ENCODE results near the gene SELE.
"Not testable (repeated sequence)": the region's sequence is repeated elsewhere in the genome, so short reads cannot be mapped to it uniquely, and the experiment has no call there.

The SELE gene

GRCh38 chr1:169724168-169724567, 9.7 kb downstream of the SELE start:
- DNase-seq (ENCODE audit: low read depth in 2 of 2) = no peak

DNA sequence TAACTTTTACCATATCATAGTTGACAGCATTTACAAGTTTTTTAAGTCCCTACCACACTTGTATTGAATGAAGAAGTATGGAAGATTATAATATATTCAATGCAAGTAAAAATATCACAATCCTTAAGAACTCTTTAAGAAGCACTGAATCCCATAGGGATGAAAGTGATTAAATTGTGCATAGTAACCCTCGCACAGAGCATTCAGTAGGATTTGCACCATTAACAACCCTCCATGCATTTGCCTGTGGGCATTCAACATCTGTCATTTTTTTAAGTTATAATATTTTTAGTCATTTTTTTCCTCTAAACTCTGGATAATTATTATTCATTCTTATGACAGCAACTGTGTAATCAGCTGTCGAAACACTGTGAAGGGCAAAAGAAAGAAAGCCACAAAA, 10.1 kb downstream of the SELE start:
- DNase-seq (ENCODE audit: low read depth in 2 of 2) = no peak

- no peak for DNase-seq (ENCODE audit: low read depth in 2 of 2)
These were observed 11.1 kb downstream of the SELE start for GRCh38 chr1:169722779-169723178.

DNA sequence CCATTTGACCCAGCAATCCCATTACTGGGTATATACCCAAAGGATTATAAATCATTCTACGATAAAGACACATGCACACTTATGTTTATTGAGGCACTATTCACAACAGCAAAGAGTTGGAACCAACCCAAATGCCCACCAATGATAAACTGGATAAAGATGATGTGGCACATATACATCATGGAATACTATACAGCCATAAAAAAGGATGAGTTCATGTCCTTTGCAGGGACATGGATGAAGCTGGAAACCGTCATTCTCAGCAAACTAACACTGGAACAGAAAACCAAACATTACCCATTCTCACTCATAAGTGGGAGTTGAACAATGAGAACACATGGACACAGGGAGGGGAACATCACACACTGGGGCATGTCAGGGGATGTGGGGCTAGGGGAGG, 18.8 kb downstream of the SELE start:
- not testable (repeated sequence) for DNase-seq (ENCODE audit: low read depth in 2 of 2)

DNA sequence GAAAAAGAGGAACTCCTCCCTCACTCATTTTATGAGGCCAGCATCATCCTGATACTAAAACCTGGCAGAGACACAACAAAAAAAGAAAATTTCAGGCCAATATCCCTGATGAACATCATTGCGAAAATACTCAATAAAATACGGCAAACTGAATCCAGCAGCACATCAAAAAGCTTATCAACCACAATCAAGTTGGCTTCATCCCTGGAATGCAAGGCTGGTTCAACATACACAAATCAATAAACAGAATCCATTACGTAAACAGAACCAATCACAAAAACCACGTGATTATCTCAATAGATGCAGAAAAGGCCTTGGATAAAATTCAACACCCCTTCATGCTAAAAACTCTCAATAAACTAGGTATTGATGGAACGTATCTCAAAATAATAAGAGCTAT, 20.8 kb downstream of the SELE start:
- DNase-seq (ENCODE audit: low read depth in 2 of 2) = not testable (repeated sequence)

DNA sequence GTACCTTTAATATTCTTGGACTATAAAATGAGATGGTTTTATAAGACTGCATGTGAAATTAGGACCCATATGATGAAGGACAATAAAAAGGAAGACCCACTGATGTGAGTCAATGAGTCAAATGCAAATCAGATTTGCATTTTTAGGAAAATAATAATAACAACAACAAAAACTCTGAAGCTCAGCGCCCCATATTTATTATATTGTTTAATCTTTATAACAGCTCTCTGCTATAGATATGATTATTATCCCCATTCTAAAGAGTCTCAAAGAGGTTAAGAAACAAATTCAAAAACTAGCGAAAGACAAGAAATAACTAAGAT, 21.6 kb downstream of the SELE start:
- DNase-seq (ENCODE audit: low read depth in 2 of 2) = no peak

GRCh38 chr1:169711469-169712308, 22.2 kb downstream of the SELE start, which contains the start of gene SELL:
SELL (minus strand) TSS chr1:169711620; CDS start chr1:169711498, 122 bp downstream.
- peak; percentile 26 to 50 for DNase-seq (ENCODE audit: low read depth in 2 of 2)

GRCh38 chr1:169708647-169709046, 25.2 kb downstream of the SELE start:
- DNase-seq (ENCODE audit: low read depth in 2 of 2) = no peak

- no peak for DNase-seq (ENCODE audit: low read depth in 2 of 2)
These were observed 25.8 kb downstream of the SELE start for GRCh38 chr1:169707912-169708604.

- no peak for DNase-seq (ENCODE audit: low read depth in 2 of 2)
These were observed 29.1 kb downstream of the SELE start for GRCh38 chr1:169704797-169705196.

DNA sequence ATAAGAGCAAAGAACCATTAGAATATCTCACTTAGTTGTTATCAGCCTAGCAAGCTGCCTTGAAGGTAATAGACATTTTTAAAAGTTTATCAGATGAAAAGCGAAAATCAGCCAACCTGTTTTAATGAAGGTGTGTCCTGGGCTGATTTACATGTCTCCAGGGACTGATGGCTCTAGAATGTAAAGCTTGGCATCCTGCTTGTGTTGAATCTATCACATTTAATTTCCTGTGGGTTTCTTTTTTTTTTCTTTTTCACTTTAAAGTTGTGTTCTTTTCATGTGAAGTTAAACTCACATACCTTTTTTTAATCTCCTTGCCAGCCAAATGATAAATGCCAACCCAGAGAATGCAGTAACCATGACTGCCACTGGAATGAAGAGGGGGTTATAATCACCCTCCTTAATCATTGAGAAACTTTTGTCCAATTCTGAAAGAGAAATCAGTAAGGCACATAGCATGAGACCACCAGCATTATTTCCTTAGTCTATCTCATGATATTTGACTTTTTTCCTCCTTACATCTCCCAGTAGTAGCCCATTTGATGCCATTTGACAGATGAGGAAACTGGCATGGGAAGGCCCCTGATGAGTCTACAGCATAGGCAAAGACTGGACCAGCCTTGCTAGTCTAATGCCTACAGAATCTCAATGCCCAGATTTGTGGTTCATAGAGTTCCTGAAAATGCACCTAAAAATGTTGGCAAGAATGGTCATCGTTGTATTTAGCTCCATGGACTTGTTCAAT, 32.4 kb downstream of the SELE start:
- no peak for DNase-seq (ENCODE audit: low read depth in 2 of 2)

GRCh38 chr1:169699707-169700106, 34.2 kb downstream of the SELE start:
- no peak for DNase-seq (ENCODE audit: low read depth in 2 of 2)

GRCh38 chr1:169698976-169699375, 34.9 kb downstream of the SELE start:
- DNase-seq (ENCODE audit: low read depth in 2 of 2) = no peak

DNA sequence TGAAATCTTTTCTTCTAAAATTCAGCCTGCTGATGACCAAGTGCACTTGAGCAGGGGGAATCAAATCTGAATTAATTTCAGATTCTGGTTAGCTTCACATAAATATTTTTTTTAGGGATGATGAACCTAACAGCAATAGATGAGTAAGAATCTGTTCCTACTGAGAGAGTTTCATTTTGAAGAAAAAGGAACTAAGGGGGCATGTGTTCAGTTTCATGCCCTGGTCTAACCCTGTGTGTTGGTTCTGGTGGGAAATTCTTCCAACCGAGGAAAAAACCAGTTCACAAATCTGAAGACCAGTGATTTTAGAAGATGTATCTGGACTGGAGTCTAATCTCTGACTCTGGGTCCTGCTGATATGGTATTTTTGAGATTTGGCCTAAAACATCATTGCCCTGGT, 36.1 kb downstream of the SELE start:
- DNase-seq (ENCODE audit: low read depth in 2 of 2) = no peak

- no peak for DNase-seq (ENCODE audit: low read depth in 2 of 2)
These were observed 37.4 kb downstream of the SELE start for GRCh38 chr1:169696273-169697100.

DNA sequence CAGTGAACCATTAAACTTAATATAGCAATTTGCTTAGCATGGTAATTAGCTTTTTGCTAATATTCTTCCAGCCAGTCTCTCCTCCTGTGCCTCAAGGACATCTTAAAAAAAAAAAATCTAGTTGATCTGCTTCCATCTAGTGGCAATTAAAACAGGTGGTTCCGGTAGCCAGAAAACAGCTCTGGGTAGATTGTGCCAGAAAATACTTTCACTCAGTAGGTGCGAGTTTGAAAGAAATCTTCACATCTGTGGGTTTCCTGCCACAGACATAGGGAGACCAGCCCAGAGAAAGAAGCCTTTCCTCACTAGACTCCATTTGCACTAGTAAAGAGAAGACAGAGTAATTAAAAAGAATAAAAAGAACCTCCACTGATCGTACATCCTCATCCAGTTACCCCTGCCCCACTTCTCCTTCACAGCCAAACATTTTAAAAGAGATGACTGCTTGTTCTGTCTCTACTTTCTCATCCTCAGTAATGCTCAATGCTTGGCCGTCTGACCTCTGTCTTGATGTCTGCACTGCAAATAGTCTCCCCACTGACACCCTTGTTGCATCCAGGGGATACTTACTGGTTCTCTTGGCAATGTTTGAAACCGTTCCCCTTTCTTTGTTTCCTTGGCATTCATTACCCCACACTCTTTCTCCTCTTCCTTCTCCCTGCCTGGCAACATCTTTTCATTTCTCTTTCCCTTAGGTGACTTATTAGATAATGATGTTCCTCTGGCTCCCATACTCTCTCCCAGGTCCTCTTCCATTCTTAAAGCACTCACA, 39.4 kb downstream of the SELE start:
- DNase-seq (ENCODE audit: low read depth in 2 of 2) = no peak

DNA sequence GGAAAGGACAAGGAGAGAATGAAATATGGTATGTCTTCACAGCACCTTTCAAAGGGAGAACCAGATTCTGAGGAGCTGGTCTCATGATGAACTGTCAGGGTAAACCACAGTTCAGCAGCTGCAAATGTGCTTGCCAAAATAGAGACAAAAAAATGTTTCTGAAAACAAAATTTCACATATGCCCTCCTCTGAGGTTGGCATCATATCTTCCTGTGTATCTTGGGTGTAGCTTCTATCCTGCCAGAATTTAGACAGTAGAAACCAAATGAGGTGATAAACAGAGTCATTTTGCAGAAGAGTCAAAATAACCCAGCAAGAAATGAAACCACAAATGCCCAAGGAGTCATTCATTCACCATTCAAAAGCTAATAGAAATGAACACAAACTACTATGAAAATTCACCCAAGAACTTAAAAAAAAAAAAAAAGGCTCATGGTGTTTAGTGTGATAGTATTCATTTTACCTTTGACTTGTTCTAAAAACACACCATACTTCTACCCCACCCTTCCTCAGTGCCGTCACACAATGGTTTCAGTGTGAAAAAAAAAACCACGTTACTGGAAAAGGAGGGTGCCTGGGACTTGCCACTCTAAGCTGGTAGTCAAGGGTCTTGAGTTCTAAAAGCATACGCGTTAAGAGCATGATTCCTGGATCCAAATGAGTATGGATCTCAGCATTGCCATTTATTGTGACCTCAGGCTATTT, 41.0 kb downstream of the SELE start:
- no peak for DNase-seq (ENCODE audit: low read depth in 2 of 2)

GRCh38 chr1:169690489-169690888, 43.4 kb downstream of the SELE start:
- DNase-seq (ENCODE audit: low read depth in 2 of 2) = no peak

GRCh38 chr1:169689395-169689794, 44.5 kb downstream of the SELE start:
- DNase-seq (ENCODE audit: low read depth in 2 of 2) = no peak

- DNase-seq (ENCODE audit: low read depth in 2 of 2) = not testable (repeated sequence)
These were observed 45.5 kb downstream of the SELE start for GRCh38 chr1:169688377-169688776.

Data from stimulated activated CD8-positive, alpha-beta memory T cell treated with anti-CD3 and anti-CD28 coated beads, Interleukin-2, amount 100 ng/mL, for 48 hours (primary cell).